ENCODE data around the gene ULBP2. TPM values are rescaled to one million over a fixed set of nuclear protein-coding genes. Genes with fewer than 3 reads are reported as not detected.
"Not testable (repeated sequence)": the region's sequence is repeated elsewhere in the genome, so short reads cannot be mapped to it uniquely, and the experiment has no call there.

The ULBP2 gene
- total RNA-seq, 8 experiments from 2014 or later: 0.54 to 43.6 (median 3.2) TPM

DNA sequence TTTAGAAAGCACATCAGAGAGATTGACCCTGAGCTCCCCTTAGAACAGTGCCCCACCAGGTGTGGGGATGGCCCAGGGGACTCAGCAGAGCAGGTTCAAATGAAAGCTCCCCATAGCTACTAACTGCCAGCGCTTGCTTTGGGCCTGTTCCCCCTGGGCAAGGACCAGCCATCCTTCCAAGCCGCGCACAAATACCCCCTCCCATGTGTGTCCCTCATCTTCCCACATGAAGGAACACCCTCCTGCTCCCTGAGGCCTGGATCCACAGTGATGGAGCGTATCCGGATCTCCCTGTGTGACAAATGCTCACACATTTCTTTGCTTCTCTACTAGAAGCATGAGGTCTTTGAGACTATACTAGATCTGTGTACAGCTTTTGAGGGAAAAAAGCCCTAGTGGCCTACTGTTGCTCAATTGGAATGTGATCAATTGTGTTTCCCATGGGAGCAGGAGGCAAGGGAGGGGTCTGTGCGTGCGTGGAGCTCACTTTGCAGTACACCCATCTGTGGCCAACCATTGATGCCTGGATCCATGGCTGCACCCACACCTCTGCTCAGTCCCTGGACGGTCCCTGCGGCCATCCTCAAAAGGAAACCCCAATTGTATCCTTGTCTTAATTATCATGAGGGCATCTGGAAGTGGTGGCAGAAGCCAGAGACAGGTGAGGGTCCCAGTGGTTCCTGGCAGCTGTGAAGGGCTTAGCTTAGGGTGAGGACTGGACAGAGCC lies 17.4 kb upstream of the ULBP2 start:
- WGBS, 10 experiments: 39 to 100% (median 57%) methylated on average over 2 to 7 of the region's 9 CpGs; no CpG with 5 or more reads in 3 of the 10 experiments
- Histone ChIP-seq H3K4me3 (no peak overlapping the region), H3K4me1 (replicated peaks in 1 of 2) (peaks cover 3 to 5% of the 10 kb centered on the region in 2 donors), H3K27ac (no peak overlapping the region)
- no peak for ATAC-seq (replicated peaks in 6 of 8)
- in situ Hi-C loops (cut with MboI; ENCODE audit: low pct_unique_long_range_greater_than_20kb in 2 of 9, low sequenced_read_pairs in 9 of 9, unreplicated experiment in 9 of 9): loop anchor here in 2 of 9 experiments (10.0 kb wide), 2 partner anchors 80 to 90 kb away; no protein-coding TSS in a partner anchor

- Histone ChIP-seq H3K4me3 (no peak overlapping the region), H3K27ac (no peak overlapping the region), H3K4me1 (replicated peaks in 1 of 2) (peaks cover 3 to 5% of the 10 kb centered on the region in 2 donors)
- no peak for ATAC-seq (replicated peaks in 6 of 8)
- 40 to 100% (median 57%) methylated on average over 1 to 3 of the region's 4 CpGs; no CpG with 5 or more reads in 5 of the 10 experiments for WGBS, 10 experiments
- in situ Hi-C loops (cut with MboI; ENCODE audit: low pct_unique_long_range_greater_than_20kb in 2 of 9, low sequenced_read_pairs in 9 of 9, unreplicated experiment in 9 of 9): loop anchor here in 3 of 9 experiments (10.0 to 25.0 kb wide), 3 partner anchors 80 to 887 kb away; no protein-coding TSS in a partner anchor
Observed at GRCh38 chr6:149924933-149925252, 16.9 kb upstream of the ULBP2 start.

- WGBS, 10 experiments: 0 to 40% (median 13%) methylated on average over 1 to 10 of the region's 34 CpGs; no CpG with 5 or more reads in 3 of the 10 experiments
- H3K27ac ChIP-seq: no peak overlapping the region
- peaks cover 3 to 5% of the 10 kb centered on the region in 2 donors for H3K4me1 ChIP-seq (replicated peaks in 1 of 2)
- in situ Hi-C loops (cut with MboI; ENCODE audit: low pct_unique_long_range_greater_than_20kb in 2 of 9, low sequenced_read_pairs in 9 of 9, unreplicated experiment in 9 of 9): loop anchor here in 3 of 9 experiments (10.0 to 25.0 kb wide), 3 partner anchors 81 to 887 kb away; no protein-coding TSS in a partner anchor
- peak in 7 of 8 experiments; percentile 3 to 49 (median 35) for ATAC-seq (replicated peaks in 6 of 8)
- peak overlapping the region in 3 of 5 donors; percentile 18 to 24 (median 21) for H3K4me3 ChIP-seq
Observed at GRCh38 chr6:149925253-149925973, 16.4 kb upstream of the ULBP2 start.

GRCh38 chr6:149925974-149926777 lies 15.6 kb upstream of the ULBP2 start:
- 0 to 20% (median 7%) methylated on average over 1 to 22 of the region's 31 CpGs; no CpG with 5 or more reads in 2 of the 10 experiments for WGBS, 10 experiments
- in situ Hi-C loops (cut with MboI; ENCODE audit: low pct_unique_long_range_greater_than_20kb in 2 of 9, low sequenced_read_pairs in 9 of 9, unreplicated experiment in 9 of 9): loop anchor here in 3 of 9 experiments (10.0 to 25.0 kb wide), 3 partner anchors 81 to 886 kb away; no protein-coding TSS in a partner anchor

DNA sequence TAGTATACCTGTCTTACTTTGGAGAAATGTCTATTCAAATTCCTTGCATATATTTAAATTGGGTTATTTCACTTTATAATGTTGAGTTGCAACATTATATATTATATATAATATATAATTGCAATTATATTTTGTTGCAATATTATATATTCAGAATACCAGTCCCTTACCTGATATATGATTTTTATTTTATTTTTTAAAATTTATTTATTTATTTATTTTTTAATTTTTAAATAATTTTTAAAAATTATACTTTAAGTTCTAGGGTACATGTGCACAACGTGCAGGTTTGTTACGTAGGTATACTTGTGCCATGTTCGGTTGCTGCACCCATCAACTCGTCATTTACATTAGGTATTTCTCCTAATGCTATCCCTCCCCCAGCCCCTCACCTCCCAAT lies 14.8 kb upstream of the ULBP2 start:
- WGBS, 10 experiments: 48 to 89% (median 67%) methylated on average over 4 of the region's 4 CpGs; no CpG with 5 or more reads in 2 of the 10 experiments
- in situ Hi-C loops (cut with MboI; ENCODE audit: low pct_unique_long_range_greater_than_20kb in 2 of 9, low sequenced_read_pairs in 9 of 9, unreplicated experiment in 9 of 9): loop anchor here in 3 of 9 experiments (10.0 to 25.0 kb wide), 3 partner anchors 82 to 885 kb away; no protein-coding TSS in a partner anchor
- not testable (repeated sequence) for H3K4me1 ChIP-seq (replicated peaks in 1 of 2); ATAC-seq (replicated peaks in 6 of 8); H3K4me3 ChIP-seq; H3K27ac ChIP-seq

More at GRCh38 chr6:149925974-149926777, 15.6 kb upstream of the ULBP2 start:
- ATAC-seq (replicated peaks in 6 of 8): peak; percentile 69 to 89 (median 85)
- Histone ChIP-seq H3K27ac (no peak overlapping the region), H3K4me3 (peak overlapping the region in 4 of 5 donors; percentile 8 to 24 (median 21)), H3K4me1 (replicated peaks in 1 of 2) (peaks cover 3 to 5% of the 10 kb centered on the region in 2 donors)

GRCh38 chr6:149929422-149929821 lies 12.4 kb upstream of the ULBP2 start:
- ATAC-seq (replicated peaks in 6 of 8): no peak
- in situ Hi-C loops (cut with MboI; ENCODE audit: low pct_unique_long_range_greater_than_20kb in 2 of 9, low sequenced_read_pairs in 9 of 9, unreplicated experiment in 9 of 9): loop anchor here in 3 of 9 experiments (10.0 to 25.0 kb wide), 3 partner anchors 85 to 883 kb away; no protein-coding TSS in a partner anchor
- 0 to 33% (median 7%) methylated on average over 1 to 3 of the region's 3 CpGs; no CpG with 5 or more reads in 5 of the 10 experiments for WGBS, 10 experiments
- no peaks in the 10 kb centered on the region for H3K4me1 ChIP-seq (replicated peaks in 1 of 2)
- no peak overlapping the region for H3K27ac ChIP-seq
- H3K4me3 ChIP-seq: no peak overlapping the region

DNA sequence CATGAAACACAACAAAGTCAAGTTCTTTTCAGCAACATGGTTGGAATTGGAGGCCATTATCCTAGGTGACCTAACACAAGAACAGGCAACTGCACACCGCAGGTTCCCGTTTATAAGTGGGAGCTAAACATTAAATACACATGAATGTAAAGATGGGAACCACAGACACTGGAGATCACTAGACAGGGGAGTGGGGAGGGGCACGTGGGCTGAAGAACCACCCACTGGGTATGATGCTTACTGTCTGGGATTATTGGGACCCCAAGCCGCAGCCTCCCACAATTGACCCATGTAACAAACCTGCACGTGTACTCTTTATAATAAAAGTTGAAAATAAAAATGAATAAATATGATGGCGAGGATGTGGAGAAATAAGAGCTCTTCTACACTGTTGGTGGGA lies 10.3 kb upstream of the ULBP2 start:
- Histone ChIP-seq H3K27ac (no peak overlapping the region), H3K4me3 (no peak overlapping the region), H3K4me1 (replicated peaks in 1 of 2) (no peaks in the 10 kb centered on the region)
- no peak for ATAC-seq (replicated peaks in 6 of 8)
- 21 to 100% (median 67%) methylated on average over 1 to 6 of the region's 6 CpGs; no CpG with 5 or more reads in 2 of the 10 experiments for WGBS, 10 experiments
- in situ Hi-C loops (cut with MboI; ENCODE audit: low pct_unique_long_range_greater_than_20kb in 2 of 9, low sequenced_read_pairs in 9 of 9, unreplicated experiment in 9 of 9): loop anchor here in 1 of 9 experiments (10.0 to 25.0 kb wide), 2 partner anchors 83 to 881 kb away; no protein-coding TSS in a partner anchor

DNA sequence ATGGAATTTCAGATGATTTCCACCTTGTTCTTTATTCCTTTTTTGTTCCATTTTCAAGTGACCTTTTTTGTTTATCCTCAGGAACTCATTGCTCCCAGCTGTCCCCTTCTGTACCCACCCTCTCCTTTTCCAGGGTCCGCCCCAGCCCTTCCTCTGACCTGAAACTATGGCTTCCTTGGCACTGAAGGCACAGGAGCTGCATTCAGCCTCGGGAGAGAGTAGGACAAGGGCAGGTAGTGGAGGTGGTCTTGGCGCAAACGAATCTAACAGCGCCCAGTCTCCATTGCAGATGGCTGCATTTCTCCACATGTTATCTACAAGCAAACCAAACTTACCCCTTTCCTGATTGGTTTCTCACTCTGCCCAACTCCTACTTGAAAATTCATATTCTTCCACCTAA lies 8.8 kb upstream of the ULBP2 start:
- WGBS, 10 experiments: 14 to 86% (median 45%) methylated on average over 1 to 5 of the region's 5 CpGs; no CpG with 5 or more reads in 2 of the 10 experiments
- Histone ChIP-seq H3K4me1 (replicated peaks in 1 of 2) (no peaks in the 10 kb centered on the region), H3K4me3 (no peak overlapping the region), H3K27ac (no peak overlapping the region)
- ATAC-seq (replicated peaks in 6 of 8): no peak
- in situ Hi-C loops (cut with MboI; ENCODE audit: low pct_unique_long_range_greater_than_20kb in 2 of 9, low sequenced_read_pairs in 9 of 9, unreplicated experiment in 9 of 9): loop anchor here in 1 of 9 experiments (10.0 to 25.0 kb wide), 2 partner anchors 82 to 879 kb away; no protein-coding TSS in a partner anchor

DNA sequence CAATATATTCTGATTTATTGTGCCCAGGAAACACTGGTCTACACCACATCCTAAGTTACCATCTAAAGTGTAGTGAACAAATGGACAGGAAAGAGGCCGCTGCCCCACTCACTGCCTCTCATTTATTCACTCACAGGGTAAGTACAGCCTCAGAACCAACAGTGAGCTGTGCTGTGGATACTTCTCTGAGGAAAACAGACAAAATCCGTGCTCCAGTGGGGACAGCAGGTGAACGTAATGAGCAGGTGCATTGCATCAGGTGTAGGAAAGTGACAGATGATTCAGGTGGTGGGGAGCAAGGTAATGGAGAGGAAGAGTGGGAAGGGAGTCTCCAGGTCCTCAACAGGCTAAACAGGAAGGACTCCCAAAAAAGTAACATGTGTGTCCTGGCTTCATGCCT lies 8.4 kb upstream of the ULBP2 start:
- in situ Hi-C loops (cut with MboI; ENCODE audit: low pct_unique_long_range_greater_than_20kb in 2 of 9, low sequenced_read_pairs in 9 of 9, unreplicated experiment in 9 of 9): loop anchor here in 1 of 9 experiments (10.0 to 25.0 kb wide), 2 partner anchors 81 to 879 kb away; no protein-coding TSS in a partner anchor
- Histone ChIP-seq H3K27ac (no peak overlapping the region), H3K4me1 (replicated peaks in 1 of 2) (peaks cover 0 to 3% of the 10 kb centered on the region in 2 donors), H3K4me3 (no peak overlapping the region)
- WGBS, 10 experiments: 0 to 83% (median 21%) methylated on average over 1 to 3 of the region's 3 CpGs; no CpG with 5 or more reads in 4 of the 10 experiments
- no peak for ATAC-seq (replicated peaks in 6 of 8)

DNA sequence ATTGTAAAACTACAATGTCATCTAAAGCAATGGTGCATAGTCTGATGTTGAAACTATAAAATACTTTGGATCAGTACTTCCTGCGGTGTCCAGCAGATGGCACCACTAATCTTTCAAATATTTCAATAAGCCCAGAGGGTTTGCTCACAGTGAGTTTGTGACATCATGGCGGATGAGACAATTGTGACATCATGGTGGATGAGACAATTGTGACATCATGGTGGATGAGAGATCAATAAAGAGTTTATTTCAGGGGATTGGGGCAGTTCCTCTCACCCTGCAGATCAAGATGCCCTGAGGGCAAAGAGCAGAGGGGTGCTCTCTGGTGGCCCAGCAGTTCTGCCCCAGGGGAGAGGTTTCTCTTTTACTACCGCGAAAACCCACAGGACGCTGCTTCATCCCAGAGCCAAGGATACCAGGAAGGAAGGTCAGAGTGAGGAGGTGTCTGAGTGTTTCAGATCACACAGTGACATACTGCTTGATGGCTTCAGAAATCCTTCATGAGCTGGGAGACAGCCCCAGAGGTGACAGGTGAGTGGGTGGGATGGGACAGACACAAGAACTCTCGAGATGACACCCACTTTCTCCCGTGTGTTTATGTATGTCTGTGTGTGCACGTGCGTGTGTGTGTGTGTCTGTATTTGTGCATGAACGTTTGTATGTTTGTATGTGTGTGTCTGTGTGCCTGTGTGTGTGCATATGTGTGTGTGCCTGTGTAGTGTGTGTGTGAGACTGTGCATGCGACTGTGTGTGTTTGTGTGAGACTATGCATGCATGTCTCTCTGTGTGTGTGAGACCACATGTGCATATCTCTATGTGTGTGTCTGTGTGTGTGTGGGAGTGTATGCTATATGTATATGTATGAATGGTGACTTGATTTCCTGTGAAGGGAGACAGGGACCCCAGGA lies 7.3 kb upstream of the ULBP2 start:
- peak; percentile 16 to 65 (median 56) for ATAC-seq (replicated peaks in 6 of 8)
- Histone ChIP-seq H3K4me1 (replicated peaks in 1 of 2) (peaks cover 4 to 10% of the 10 kb centered on the region in 2 donors), H3K4me3 (no peak overlapping the region), H3K27ac (no peak overlapping the region)
- 0 to 46% (median 5%) methylated on average over 1 to 6 of the region's 11 CpGs; no CpG with 5 or more reads in 2 of the 10 experiments for WGBS, 10 experiments
- in situ Hi-C loops (cut with MboI; ENCODE audit: low pct_unique_long_range_greater_than_20kb in 2 of 9, low sequenced_read_pairs in 9 of 9, unreplicated experiment in 9 of 9): loop anchor here in 1 of 9 experiments (10.0 to 25.0 kb wide), 2 partner anchors 80 to 878 kb away; no protein-coding TSS in a partner anchor

- Histone ChIP-seq H3K27ac (no peak overlapping the region), H3K4me3 (no peak overlapping the region), H3K4me1 (replicated peaks in 1 of 2) (peaks cover 4 to 10% of the 10 kb centered on the region in 2 donors)
- in situ Hi-C loops (cut with MboI; ENCODE audit: low pct_unique_long_range_greater_than_20kb in 2 of 9, low sequenced_read_pairs in 9 of 9, unreplicated experiment in 9 of 9): loop anchor here in 1 of 9 experiments (10.0 to 25.0 kb wide), 2 partner anchors 80 to 877 kb away; no protein-coding TSS in a partner anchor
- peak in 1 of 8 experiments; percentile 40 for ATAC-seq (replicated peaks in 6 of 8)
- WGBS, 10 experiments: 0 to 93% (median 37%) methylated on average over 1 to 4 of the region's 4 CpGs; no CpG with 5 or more reads in 4 of the 10 experiments
Observed at GRCh38 chr6:149935246-149935645, 6.6 kb upstream of the ULBP2 start.

Data from motor neuron (in vitro differentiated cells).